ENCODE results near the gene LRRC70.
"Not testable (repeated sequence)": the region's sequence is repeated elsewhere in the genome, so short reads cannot be mapped to it uniquely, and the experiment has no call there.

Gene LRRC70, protein sequence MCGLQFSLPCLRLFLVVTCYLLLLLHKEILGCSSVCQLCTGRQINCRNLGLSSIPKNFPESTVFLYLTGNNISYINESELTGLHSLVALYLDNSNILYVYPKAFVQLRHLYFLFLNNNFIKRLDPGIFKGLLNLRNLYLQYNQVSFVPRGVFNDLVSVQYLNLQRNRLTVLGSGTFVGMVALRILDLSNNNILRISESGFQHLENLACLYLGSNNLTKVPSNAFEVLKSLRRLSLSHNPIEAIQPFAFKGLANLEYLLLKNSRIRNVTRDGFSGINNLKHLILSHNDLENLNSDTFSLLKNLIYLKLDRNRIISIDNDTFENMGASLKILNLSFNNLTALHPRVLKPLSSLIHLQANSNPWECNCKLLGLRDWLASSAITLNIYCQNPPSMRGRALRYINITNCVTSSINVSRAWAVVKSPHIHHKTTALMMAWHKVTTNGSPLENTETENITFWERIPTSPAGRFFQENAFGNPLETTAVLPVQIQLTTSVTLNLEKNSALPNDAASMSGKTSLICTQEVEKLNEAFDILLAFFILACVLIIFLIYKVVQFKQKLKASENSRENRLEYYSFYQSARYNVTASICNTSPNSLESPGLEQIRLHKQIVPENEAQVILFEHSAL

DNA sequence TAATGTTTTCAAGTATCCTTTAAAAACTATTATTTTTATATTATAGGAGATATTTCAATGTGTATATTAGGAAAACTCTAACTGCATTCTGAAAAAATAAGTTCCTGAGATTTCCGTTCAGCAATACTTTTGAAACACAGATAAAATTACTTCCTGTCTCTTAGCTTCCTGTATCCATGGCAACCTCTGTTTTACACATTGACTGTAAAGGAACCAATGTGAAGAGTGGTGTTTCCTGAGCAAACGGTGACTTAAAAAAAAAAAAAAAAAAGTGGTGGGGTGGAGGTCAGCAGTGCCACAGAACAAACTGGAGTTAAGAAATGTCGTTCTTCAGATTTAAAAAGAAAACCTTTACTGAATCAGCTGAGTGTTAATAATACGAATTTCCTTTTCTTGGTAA lies at the start of gene LRRC70:
Gene LRRC70, plus strand, starts transcription at position 280 of the 400 bp plus-strand sequence. CDS start 620 bp downstream, outside the sequence.
- no peak for DNase-seq

GRCh38 chr5:62533597-62533996 lies 45.0 kb upstream of the LRRC70 start:
- no peak for DNase-seq

DNA sequence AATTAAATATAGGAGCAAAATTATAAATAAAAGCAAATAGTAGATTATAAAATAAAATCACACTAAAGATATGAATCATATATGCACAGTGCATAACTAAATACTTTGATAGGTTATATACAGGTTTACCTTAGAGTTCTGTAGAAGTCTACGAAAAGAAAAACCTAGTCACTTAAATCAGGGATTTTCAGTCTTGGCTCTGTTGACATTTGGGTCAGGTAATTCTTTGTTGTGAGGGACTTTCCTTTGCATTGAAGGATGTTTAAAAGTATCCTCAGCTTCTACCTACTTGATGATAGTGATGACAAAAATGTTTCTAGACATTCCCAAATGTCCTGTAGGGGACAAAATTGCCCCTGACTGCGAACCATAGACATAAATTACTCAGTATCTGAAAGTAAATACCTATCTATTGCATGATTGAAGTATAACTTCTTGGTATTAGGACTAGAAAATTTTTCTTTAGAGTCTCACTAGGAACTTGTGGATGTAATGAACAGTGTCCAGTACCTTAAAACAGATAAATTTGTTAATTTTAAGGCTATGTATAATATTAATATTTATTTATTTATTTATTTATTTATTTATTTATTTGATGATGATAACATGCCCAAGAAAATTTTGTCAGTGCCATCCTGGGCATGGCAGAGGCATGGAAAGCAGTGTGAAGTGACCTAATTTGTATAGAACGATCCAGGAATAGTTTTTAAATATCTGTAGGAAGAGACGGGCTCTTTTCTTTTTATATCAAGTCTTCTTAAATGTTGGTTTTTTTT lies 44.0 kb upstream of the LRRC70 start:
- DNase-seq = no peak

DNA sequence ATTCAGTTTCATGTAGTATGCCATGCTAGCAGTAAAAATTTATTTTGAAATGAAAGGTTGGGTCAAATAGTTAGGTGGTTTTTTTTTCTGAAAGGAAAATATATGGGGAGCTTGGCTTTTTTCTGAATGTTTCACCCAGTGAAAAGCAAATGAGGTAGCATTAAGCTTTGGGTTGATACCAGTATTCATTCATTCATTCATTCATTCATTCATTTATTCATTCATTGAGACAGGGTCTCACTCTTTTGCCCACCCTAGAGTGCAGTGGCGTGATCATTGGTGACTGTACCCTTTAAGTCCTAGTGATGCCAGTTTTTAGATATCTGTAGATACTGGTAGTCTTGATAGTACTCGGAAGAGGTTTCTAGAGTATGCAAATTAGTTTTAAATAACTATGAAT lies 42.4 kb upstream of the LRRC70 start:
- DNase-seq = no peak

DNA sequence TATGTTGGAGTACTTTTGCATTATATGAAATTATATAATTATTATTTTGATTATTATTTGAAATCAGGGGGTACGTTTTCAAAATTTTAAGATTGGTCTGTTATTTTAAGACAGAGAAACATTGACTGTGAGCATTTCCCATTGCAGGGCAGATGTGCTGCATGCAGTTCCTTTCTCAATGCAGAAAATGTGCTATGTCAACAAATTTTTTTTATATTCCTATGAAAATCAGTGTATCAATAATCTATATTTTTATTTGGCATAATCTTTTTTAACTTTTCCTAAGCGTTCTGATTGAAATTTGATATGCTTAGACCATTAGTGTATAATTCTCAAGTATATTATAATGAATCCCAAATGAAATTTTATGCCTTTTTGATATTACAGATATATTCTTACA lies 41.8 kb upstream of the LRRC70 start:
- no peak for DNase-seq

DNA sequence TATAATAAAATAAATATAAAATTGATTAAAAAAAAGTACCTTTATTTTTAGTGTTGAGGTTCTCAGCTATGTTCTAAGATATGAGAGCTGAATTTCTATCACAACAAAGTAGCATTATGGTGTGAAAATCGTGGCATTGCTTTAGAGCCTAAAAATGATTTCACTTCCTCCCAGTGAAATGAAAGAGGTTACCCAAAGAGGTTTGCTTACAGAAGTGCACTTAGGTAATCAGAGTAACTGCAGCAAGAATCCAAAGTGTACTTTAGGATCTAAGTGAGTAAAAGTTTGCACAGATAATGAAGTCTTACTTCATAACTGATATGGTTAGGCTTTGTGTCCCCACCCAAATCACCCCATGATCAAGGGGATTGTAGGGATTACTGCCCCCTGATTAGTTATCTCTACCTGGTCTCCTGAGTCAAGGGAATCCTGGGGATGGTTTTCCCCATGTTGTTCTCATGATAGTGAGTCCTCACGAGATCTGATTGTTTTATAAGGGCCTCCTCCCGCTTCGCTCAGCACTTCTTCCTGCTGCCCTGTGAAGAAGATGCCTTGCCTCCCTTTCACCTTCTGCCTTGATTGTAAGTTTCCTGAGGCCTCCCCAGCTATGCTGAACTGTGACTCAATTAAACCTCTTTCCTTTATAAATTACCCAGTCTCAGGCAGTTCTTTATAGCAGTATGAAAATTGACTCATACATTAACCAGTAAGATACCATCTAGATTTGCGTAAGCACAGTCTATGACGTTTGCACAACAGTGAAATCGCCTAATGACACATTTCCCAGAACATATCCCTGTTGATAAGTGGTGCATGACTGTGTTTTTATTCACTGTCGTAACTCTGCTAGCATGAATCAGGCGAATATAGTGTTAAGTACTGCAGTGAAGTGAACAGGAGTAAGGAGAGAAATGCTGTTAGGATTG lies 40.3 kb upstream of the LRRC70 start:
- DNase-seq = no peak

GRCh38 chr5:62542720-62543119 lies 35.9 kb upstream of the LRRC70 start:
- no peak for DNase-seq

DNA sequence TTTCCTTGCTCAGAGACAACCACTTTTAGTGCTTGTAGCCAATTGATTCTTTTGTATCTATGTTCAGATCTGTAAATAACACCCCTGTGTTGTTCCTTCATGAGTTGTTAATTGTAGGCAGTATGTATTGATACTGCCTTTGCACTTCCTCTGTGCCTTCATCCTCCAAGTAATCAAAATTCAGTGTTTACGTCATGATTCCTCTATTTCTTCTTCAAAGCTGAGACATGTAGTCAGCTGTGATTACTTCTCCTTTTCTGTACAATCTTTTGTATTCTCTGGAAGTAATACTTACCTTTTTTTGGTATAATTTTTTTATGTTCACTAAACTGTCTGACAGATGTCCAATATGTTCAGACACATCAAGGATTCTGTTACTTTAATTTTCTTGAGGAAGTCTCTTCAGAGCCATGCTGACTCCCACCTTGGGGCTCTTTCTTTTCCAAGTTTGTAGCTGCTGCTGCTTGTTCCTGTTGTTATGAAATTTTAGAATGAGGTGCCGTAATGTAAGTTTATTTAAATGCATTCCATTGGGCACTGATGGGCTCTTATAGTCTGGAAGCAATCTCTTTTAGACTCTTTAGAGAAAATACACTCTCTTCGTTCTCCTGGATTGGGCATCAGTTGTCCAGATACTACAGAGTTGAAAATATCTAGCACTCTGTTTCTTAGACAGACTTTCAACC lies 30.5 kb upstream of the LRRC70 start:
- DNase-seq = no peak

- no peak for DNase-seq
These were observed 28.5 kb upstream of the LRRC70 start for GRCh38 chr5:62550103-62550502.

GRCh38 chr5:62555930-62556329 lies 22.7 kb upstream of the LRRC70 start:
- no peak for DNase-seq

GRCh38 chr5:62558941-62559340 lies 19.7 kb upstream of the LRRC70 start:
- no peak for DNase-seq

DNA sequence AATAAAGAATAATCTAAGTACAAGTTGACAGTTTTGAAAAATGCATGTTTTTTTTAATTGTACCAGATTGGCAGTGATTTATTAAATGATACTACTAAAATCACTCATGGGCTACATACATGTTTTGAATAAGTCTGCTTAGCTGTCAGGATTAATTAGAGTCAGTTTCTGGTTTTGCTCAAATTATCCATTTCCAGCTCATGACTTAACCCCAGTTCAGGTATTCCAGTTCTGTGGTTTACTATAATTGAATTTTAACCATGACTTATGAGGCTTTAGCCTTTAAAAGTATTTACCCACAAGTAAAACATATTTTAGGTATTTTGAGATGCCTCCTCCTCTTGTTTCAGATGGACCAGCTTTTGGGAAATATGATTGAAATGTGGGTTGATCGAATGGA lies 17.8 kb upstream of the LRRC70 start:
- no peak for DNase-seq

DNA sequence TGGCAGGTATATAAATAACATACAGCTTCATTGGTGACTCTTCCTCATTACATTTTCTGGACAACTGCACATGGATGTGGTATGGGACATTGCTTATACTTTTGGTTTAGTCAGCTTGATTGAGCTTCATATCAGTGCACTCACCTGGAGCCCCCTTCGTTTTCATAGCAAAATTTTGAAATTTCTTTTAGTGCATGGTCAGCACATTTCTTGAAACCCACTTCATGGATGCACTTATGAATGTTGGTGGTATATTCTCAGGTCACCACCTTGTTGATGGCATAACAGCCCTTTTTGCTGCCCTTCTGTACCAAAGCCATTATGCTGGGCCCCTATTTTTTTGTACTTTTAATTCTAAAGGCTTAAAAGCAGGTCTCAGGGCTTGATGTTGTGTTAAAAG lies 16.7 kb upstream of the LRRC70 start:
- no peak for DNase-seq

GRCh38 chr5:62562867-62563266 lies 15.8 kb upstream of the LRRC70 start:
- DNase-seq = no peak

- no peak for DNase-seq
These were observed 14.5 kb upstream of the LRRC70 start for GRCh38 chr5:62564101-62564500.

- not testable (repeated sequence) for DNase-seq
These were observed 12.9 kb upstream of the LRRC70 start for GRCh38 chr5:62565740-62566139.

DNA sequence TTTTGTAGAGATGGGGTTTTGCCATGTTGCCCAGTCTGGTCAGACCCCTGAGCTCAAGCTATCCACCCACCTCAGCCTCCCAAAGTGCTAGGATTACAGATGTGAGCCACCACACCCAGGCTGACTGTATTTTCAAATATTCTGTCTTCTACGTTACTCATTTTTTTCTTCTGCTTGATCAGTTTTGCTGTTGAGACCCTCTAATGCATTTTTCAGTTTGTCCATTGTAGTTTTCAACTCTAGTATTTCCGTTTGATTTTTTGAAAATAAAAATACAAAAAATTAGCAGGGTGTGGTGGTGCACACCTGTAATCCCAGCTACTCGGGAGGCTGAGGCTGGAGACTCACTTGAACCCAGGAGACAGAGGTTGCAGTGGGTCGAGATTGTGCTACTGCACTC lies 10.5 kb upstream of the LRRC70 start:
- no peak for DNase-seq

DNA sequence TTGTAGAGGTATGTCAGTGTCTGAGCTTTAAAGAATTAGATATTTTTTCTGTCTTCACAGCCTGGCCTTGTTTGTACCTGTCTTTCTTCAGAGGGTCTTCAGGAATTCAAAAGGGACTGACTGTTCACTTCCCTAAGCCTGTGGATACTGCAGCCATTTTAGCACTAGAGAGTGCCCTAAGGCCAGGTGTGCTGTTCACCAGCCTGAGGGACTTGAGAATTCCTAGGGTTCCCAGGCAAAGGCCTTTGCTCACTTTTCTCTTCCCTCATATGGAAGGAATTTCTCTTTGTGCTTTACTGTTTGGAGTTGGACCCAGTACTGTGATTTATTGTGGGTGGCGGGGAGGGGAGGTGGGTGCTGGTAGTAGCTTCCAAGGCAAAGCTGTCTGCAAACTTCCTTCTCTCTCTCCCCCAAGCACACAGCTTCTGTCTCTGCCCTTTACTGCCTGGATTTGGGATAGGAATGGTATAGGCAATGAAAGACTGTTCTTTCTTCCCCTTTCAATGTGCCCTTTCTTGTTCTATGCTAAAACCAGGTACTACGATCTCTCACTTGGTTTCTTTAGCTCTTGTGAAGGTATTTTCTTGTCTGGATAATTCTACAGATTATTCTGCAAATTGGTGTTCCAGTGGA lies 9.7 kb upstream of the LRRC70 start:
- no peak for DNase-seq

DNA sequence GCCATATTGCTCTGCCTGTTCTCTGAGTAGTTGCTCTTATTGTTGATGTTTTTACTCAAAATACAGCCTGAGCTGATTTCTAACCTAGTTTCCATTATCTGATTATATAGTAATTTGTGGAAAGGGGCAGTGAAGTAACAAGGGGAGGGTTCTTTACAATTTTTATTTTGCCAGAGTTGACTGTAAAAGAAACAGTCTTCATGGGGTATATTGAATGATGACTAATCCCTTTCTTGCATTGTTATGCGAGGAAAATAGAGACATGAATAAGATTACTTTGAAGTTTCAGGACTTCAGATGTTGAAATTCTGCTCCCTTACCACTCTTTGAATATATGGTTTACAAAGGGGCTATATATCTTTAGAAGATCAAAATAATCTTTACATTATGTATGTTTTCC lies 9.1 kb upstream of the LRRC70 start:
- DNase-seq = no peak

GRCh38 chr5:62572918-62573514 lies 5.6 kb upstream of the LRRC70 start:
- DNase-seq = no peak

GRCh38 chr5:62574599-62574998 lies 4.0 kb upstream of the LRRC70 start:
- DNase-seq = no peak
